22Rv1 (cell line): Measurements from ENCODE around the gene GPC4.

Experiments used
- ZFX ChIP-seq: fragments of 450-650 bp; IDR thresholded peaks from 2 replicates; pipeline ENCODE4 v1.6.1; 2017; ENCODE audit warnings: antibody characterized with exemption, borderline replicate concordance
- TF ChIP-seq, protein P1 (sequence below): fragments of 450-650 bp; IDR thresholded peaks from 2 replicates; pipeline ENCODE4 v1.5.1; 2017; ENCODE audit warnings: mild to moderate bottlenecking

DNA sequence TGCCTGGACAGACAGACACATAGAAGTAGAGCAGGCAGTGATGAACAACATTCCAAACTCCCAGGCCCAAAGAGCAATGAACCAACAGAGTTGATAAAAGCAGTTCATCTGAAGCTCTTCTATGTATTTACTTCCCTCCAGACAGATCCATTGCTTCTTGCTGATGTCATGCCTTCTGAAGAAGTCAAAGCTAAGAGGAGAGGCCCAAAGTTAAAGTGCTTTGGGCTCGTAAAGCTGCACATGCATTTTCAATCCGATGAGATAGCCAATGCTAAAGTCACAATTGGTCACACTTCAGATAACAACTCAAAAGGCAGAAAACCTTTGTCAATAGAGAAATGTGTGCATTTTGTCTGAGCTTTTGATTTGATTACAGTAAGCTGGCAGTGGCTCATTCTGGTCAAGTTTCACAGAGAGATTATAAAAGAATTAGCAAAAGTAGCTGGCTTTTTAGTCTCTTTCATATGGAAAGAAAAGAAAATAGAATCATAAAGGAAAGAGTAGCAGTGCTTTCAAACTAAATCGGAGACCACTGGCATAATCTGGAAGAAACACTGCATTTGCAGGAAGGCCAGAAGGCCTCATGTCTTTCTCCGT, 82.0 kb downstream of the GPC4 start:
- TF ChIP-seq ZFX: no peak
- TF ChIP-seq, protein P1, sequence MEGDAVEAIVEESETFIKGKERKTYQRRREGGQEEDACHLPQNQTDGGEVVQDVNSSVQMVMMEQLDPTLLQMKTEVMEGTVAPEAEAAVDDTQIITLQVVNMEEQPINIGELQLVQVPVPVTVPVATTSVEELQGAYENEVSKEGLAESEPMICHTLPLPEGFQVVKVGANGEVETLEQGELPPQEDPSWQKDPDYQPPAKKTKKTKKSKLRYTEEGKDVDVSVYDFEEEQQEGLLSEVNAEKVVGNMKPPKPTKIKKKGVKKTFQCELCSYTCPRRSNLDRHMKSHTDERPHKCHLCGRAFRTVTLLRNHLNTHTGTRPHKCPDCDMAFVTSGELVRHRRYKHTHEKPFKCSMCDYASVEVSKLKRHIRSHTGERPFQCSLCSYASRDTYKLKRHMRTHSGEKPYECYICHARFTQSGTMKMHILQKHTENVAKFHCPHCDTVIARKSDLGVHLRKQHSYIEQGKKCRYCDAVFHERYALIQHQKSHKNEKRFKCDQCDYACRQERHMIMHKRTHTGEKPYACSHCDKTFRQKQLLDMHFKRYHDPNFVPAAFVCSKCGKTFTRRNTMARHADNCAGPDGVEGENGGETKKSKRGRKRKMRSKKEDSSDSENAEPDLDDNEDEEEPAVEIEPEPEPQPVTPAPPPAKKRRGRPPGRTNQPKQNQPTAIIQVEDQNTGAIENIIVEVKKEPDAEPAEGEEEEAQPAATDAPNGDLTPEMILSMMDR: no peak
